Ishikawa (cell line): Measurements from ENCODE around the gene SEMA4C.

ENCODE experiments used
- CEBPB ChIP-seq: IDR thresholded peaks from 2 replicates; pipeline ENCODE4 v1.6.1; 2012
- CREB1 ChIP-seq: IDR thresholded peaks from 2 replicates; pipeline ENCODE4 v1.6.1; 2012; ENCODE audit warnings: low read depth
- EGR1 ChIP-seq: IDR thresholded peaks from 2 replicates; pipeline ENCODE4 v1.6.1; 2012
- EP300 ChIP-seq: IDR thresholded peaks from 2 replicates; pipeline ENCODE4 v1.6.1; 2012; ENCODE audit warnings: borderline replicate concordance
- FOXM1 ChIP-seq: IDR thresholded peaks from 2 replicates; pipeline ENCODE4 v1.6.1; 2012; ENCODE audit warnings: low read depth, borderline replicate concordance
- NFIC ChIP-seq: IDR thresholded peaks from 2 replicates; pipeline ENCODE4 v1.6.1; 2012
- RAD21 ChIP-seq: IDR thresholded peaks from 2 replicates; pipeline ENCODE4 v1.6.1; 2012; ENCODE audit warnings: low read depth
- TAF1 ChIP-seq: IDR thresholded peaks from 2 replicates; pipeline ENCODE4 v1.6.1; 2012; ENCODE audit warnings: low read depth, mild to moderate bottlenecking
- TCF12 ChIP-seq: IDR thresholded peaks from 2 replicates; pipeline ENCODE4 v1.6.1; 2012; ENCODE audit warnings: low read depth
- TEAD4 ChIP-seq: IDR thresholded peaks from 2 replicates; pipeline ENCODE4 v1.6.1; 2012
- USF1 ChIP-seq: IDR thresholded peaks from 2 replicates; pipeline ENCODE4 v1.6.1; 2012
- YY1 ChIP-seq: IDR thresholded peaks from 2 replicates; pipeline ENCODE4 v1.6.1; 2012; ENCODE audit warnings: low read depth
- ZBTB7A ChIP-seq: IDR thresholded peaks from 2 replicates; pipeline ENCODE4 v1.6.1; 2012; ENCODE audit warnings: low read depth
- TF ChIP-seq, protein P1 (sequence below): IDR thresholded peaks from 2 replicates; pipeline ENCODE4 v1.6.1; 2012
- TF ChIP-seq, protein P2 (sequence below): IDR thresholded peaks from 2 replicates; pipeline ENCODE4 v1.6.1; 2012; ENCODE audit warnings: low read depth, mild to moderate bottlenecking

The SEMA4C gene

GRCh38 chr2:96838345-96839292 is 31.3 kb downstream of the SEMA4C start:
- no peak for TF ChIP-seq ZBTB7A
- TF ChIP-seq, protein P1, sequence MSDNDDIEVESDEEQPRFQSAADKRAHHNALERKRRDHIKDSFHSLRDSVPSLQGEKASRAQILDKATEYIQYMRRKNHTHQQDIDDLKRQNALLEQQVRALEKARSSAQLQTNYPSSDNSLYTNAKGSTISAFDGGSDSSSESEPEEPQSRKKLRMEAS: no peak
- no peak for TF ChIP-seq NFIC
- TF ChIP-seq TEAD4: no peak
- no peak for TF ChIP-seq TCF12
- no peak for TF ChIP-seq FOXM1
- TF ChIP-seq TAF1: no peak
- TF ChIP-seq YY1: no peak
- TF ChIP-seq, protein P2, sequence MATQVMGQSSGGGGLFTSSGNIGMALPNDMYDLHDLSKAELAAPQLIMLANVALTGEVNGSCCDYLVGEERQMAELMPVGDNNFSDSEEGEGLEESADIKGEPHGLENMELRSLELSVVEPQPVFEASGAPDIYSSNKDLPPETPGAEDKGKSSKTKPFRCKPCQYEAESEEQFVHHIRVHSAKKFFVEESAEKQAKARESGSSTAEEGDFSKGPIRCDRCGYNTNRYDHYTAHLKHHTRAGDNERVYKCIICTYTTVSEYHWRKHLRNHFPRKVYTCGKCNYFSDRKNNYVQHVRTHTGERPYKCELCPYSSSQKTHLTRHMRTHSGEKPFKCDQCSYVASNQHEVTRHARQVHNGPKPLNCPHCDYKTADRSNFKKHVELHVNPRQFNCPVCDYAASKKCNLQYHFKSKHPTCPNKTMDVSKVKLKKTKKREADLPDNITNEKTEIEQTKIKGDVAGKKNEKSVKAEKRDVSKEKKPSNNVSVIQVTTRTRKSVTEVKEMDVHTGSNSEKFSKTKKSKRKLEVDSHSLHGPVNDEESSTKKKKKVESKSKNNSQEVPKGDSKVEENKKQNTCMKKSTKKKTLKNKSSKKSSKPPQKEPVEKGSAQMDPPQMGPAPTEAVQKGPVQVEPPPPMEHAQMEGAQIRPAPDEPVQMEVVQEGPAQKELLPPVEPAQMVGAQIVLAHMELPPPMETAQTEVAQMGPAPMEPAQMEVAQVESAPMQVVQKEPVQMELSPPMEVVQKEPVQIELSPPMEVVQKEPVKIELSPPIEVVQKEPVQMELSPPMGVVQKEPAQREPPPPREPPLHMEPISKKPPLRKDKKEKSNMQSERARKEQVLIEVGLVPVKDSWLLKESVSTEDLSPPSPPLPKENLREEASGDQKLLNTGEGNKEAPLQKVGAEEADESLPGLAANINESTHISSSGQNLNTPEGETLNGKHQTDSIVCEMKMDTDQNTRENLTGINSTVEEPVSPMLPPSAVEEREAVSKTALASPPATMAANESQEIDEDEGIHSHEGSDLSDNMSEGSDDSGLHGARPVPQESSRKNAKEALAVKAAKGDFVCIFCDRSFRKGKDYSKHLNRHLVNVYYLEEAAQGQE: no peak
- no peak for TF ChIP-seq EGR1
- TF ChIP-seq EP300: no peak
- TF ChIP-seq USF1: no peak
- TF ChIP-seq CEBPB: no peak
- TF ChIP-seq RAD21: no peak

GRCh38 chr2:96837575-96837974 is 32.3 kb downstream of the SEMA4C start:
- TF ChIP-seq TCF12: no peak
- TF ChIP-seq TEAD4: no peak
- no peak for TF ChIP-seq CREB1
- no peak for TF ChIP-seq NFIC
- TF ChIP-seq RAD21: no peak

GRCh38 chr2:96835830-96836229 is 34.0 kb downstream of the SEMA4C start:
- TF ChIP-seq, protein P2: no peak
- TF ChIP-seq USF1 (no peak), TAF1 (no peak), EP300 (no peak)
- TF ChIP-seq, protein P1: no peak

DNA sequence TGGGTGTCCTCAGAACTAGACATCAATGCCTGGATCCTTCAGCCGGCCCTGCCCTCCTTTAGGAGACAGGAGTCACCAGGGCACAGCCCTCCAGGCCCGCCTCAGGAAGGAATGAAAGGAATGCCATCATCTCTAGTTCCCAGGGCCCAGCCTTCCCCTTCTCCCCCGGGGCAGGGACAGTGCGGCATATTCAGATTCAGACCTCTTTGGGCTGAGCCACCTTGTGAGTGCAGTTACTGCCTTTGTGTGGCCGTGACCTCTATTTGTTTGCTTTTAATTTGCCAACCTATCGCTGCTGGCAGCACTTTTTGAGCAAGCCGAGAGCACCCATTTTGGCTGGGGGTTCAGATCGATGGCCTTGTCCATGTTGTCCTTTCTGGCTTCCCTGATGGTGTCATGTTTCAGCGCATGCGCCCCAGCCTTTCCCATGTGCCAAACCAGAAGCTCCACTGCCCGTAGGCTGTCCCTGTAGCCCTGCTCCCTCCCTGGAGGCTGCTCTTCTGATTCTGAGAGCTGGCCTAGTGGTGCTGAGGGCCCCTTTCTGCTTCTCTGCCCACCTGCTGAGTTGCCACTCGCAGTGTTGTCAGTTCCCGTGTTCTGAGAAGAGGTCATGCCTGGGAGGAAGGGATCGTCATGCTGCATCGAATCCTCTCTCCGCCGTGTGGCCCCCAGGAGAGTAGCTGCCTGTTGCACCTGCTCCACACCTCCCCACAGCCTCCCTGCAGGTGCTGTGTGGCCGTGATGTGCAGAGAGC is 36.9 kb downstream of the SEMA4C start:
- TF ChIP-seq CEBPB (no peak), YY1 (peak; percentile 43; the same call in 1 of the 2 replicates), TCF12 (0 out of 2 replicates have a peak, but pooled peaks have one; percentile 34), TEAD4 (peak; percentile 88), EP300 (no peak), RAD21 (peak; percentile 13; the same call in 1 of the 2 replicates), ZBTB7A (no peak), FOXM1 (no peak), TAF1 (no peak), EGR1 (no peak), NFIC (no peak), CREB1 (no peak)
- TF ChIP-seq, protein P2: no peak
- TF ChIP-seq, protein P1: peak; percentile 48; the same call in 1 of the 2 replicates
